SK-N-SH (cell line): Measurements from ENCODE around the gene HOTAIR. TPM values are rescaled to one million over a fixed set of nuclear protein-coding genes. Genes with fewer than 3 reads are reported as not detected.

ENCODE experiments used
- CTCF ChIA-PET: fragments of 300-600, 350-600 bp; formaldehyde crosslinking; extraction: SDS; loops from one replicate; lab custom pipeline; 2021; lab: Yijun Ruan, JAX
- POLR2A ChIA-PET: fragments of 350-600 bp; sonication (Branson Sonifier 250); formaldehyde crosslinking; extraction: SDS; loops from one replicate; lab custom pipeline; 2020; ENCODE audit warnings: antibody characterized with exemption, inconsistent platforms; lab: Yijun Ruan, JAX
- DNase-seq: peaks from one replicate; pipeline ENCODE4 v3.0.0; 2012
- H2AFZ ChIP-seq: fragments of 200-600 bp; sonication (generic); 2 replicates; pipeline ENCODE4 v1.8.1; 2016; ENCODE audit warnings: antibody characterized with exemption, mild to moderate bottlenecking, low read depth
- H3F3A ChIP-seq: fragments of 200-600 bp; sonication (generic); replicated peaks from 2 replicates; pipeline ENCODE3; 2016; ENCODE audit warnings: antibody characterized with exemption, mild to moderate bottlenecking; ENCODE audit not compliant: insufficient read depth
- H3K27ac ChIP-seq, 2 experiments: fragments of 200-500 bp in 1 of 2; fragments of 200-600 bp in 1 of 2; sonication (Bioruptor generic) in 1 of 2; sonication (generic), shearing (Covaris generic) in 1 of 2; 2 replicates each; pipeline versions ENCODE4 v1.5.1 to v1.6.1; 2014 to 2016; ENCODE audit warnings: low read depth in 2 of 2, inconsistent platforms in 1 of 2, low read length in 1 of 2, mild to moderate bottlenecking in 1 of 2, mixed read lengths in 1 of 2
- H3K27me3 ChIP-seq: fragments of 200-600 bp; sonication (generic), shearing (Covaris generic); 2 replicates; pipeline ENCODE4 v1.6.1; 2016; ENCODE audit warnings: mixed run types; ENCODE audit not compliant: insufficient read depth
- H3K36me3 ChIP-seq, 2 experiments: fragments of 200-500 bp in 1 of 2; fragments of 200-600 bp in 1 of 2; sonication (Bioruptor generic) in 1 of 2; sonication (generic) in 1 of 2; replicated peaks in 1 of 2; 2 replicates each; pipeline versions ENCODE3 to v1.5.1; 2014 to 2016; ENCODE audit warnings: low read length in 1 of 2, mild to moderate bottlenecking in 1 of 2; ENCODE audit not compliant: insufficient read depth in 2 of 2, control insufficient read depth in 1 of 2
- H3K4me1 ChIP-seq, 2 experiments: fragments of 200-500 bp in 1 of 2; fragments of 200-600 bp in 1 of 2; sonication (Bioruptor generic) in 1 of 2; sonication (generic), shearing (Covaris generic) in 1 of 2; 2 replicates each; pipeline versions ENCODE4 v1.5.1 to v1.6.1; 2014 to 2016; ENCODE audit warnings: low read depth in 1 of 2, low read length in 1 of 2, mixed run types in 1 of 2; ENCODE audit not compliant: insufficient read depth in 2 of 2, control insufficient read depth in 1 of 2
- H3K4me2 ChIP-seq: fragments of 200-600 bp; sonication (generic), shearing (Covaris generic); 2 replicates; pipeline ENCODE4 v1.6.1; 2017; ENCODE audit warnings: mixed run types
- H3K4me3 ChIP-seq, 2 experiments: fragments of 200-500 bp in 1 of 2; fragments of 200-600 bp in 1 of 2; sonication (Bioruptor generic) in 1 of 2; sonication (generic), shearing (Covaris generic) in 1 of 2; 2 replicates each; pipeline versions ENCODE4 v1.5.1 to v1.8.1; 2014 to 2016; ENCODE audit warnings: low read depth in 2 of 2, inconsistent platforms in 1 of 2, low read length in 1 of 2, mild to moderate bottlenecking in 1 of 2, mixed read lengths in 1 of 2, moderate library complexity in 1 of 2
- H3K79me2 ChIP-seq: fragments of 200-600 bp; sonication (generic); 2 replicates; pipeline ENCODE4 v1.8.1; 2017; ENCODE audit warnings: mild to moderate bottlenecking; ENCODE audit not compliant: insufficient read depth
- H3K9ac ChIP-seq: fragments of 200-600 bp; sonication (generic); 2 replicates; pipeline ENCODE4 v1.6.1; 2017; ENCODE audit warnings: mixed run types
- H3K9me2 ChIP-seq: fragments of 200-600 bp; sonication (generic); 2 replicates; pipeline ENCODE4 v1.6.1; 2017; ENCODE audit warnings: mixed run types
- H3K9me3 ChIP-seq: fragments of 200-600 bp; sonication (generic); 2 replicates; pipeline ENCODE4 v1.6.1; 2017; ENCODE audit warnings: mixed run types, mild to moderate bottlenecking, moderate library complexity
- H4K20me1 ChIP-seq: fragments of 200-600 bp; sonication (generic); 2 replicates; pipeline ENCODE4 v1.6.1; 2017; ENCODE audit warnings: mild to moderate bottlenecking, mixed run types; ENCODE audit not compliant: insufficient read depth
- POLR2AphosphoS5 ChIP-seq: IDR thresholded peaks from 2 replicates; pipeline ENCODE4 v1.6.1; 2012; ENCODE audit warnings: low read depth, low read length
- RXRA ChIP-seq: IDR thresholded peaks from 2 replicates; pipeline ENCODE4 v1.4.0; 2012; ENCODE audit warnings: low read depth, mild to moderate bottlenecking, borderline replicate concordance
- SIN3A ChIP-seq: IDR thresholded peaks from 2 replicates; pipeline ENCODE4 v1.6.1; 2012; ENCODE audit warnings: low read depth, mild to moderate bottlenecking, low read length, moderate library complexity, borderline replicate concordance
- TEAD4 ChIP-seq: IDR thresholded peaks from 2 replicates; pipeline ENCODE4 v1.4.0; 2012; ENCODE audit warnings: mild to moderate bottlenecking, borderline replicate concordance; ENCODE audit not compliant: insufficient read depth
- ZBTB33 ChIP-seq: IDR thresholded peaks from 2 replicates; pipeline ENCODE4 v1.4.0; 2012; ENCODE audit warnings: low read depth, borderline replicate concordance
- WGBS: methylation state at CpG from one replicate; pipeline ENCODE4 v1.1.6; 2017; ENCODE audit warnings: low lambda C conversion rate; 5-methylcytosine and 5-hydroxymethylcytosine counted together
- polyA plus RNA-seq, 3 experiments: library from polyadenylated mRNA; depleted of rRNA; stranded (reverse); fragments of >200 nt; gene quantifications; 2 replicates each; pipeline ENCODE4 v1.2.3, GENCODE V29; 2012
- TF ChIP-seq, protein P1 (sequence below): IDR thresholded peaks from 2 replicates; pipeline ENCODE4 v1.6.1; 2012; ENCODE audit warnings: mild to moderate bottlenecking, low read depth, low read length, moderate library complexity
- TF ChIP-seq, protein P2 (sequence below): IDR thresholded peaks from 2 replicates; pipeline ENCODE4 v1.4.0; 2012; ENCODE audit warnings: low read depth
- TF ChIP-seq, protein P3 (sequence below): fragments of 150-350 bp; IDR thresholded peaks from 2 replicates; pipeline ENCODE4 v1.6.1; 2016; ENCODE audit warnings: mild to moderate bottlenecking, low read depth, low read length

Gene HOTAIR
- polyA plus RNA-seq, 1 of the 3 experiments (the other 2 are of a cell fraction) = not detected

DNA sequence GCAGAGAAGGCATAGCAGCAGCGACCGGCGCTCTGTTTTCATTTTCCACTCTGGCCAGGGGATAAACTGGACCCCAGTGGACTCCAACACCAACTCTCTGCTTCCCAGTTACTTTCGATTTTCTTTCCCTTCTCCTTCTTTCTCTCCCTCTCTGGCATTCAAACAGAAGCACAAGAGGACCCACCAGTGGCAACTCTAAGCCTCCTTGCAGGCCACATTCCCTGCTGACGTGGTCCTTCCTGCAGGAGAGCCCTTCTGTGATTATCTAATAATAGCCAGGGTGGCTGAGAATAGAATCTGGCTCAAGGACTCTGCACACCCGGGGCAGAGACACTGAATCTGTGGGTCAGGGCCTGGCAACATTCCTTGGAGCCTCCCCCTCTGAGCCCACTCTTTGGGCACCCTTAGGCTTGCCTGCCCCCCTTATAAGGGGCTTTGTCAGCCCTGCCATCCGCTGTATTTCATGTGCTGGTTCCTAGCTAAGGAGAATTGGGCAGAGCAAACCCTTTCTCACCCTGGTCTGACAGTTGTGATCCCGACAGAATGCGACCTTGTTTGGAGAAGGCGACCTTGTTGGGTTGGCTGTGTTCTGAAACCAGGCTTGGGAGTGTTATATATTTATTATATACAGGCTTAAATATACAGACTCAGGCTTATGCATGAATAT, 45.3 kb upstream of the HOTAIR start:
- Histone ChIP-seq H4K20me1 (no peaks in the 10 kb centered on the region), H3K36me3 (no peaks in the 10 kb centered on the region), H2AFZ (0 out of 2 replicates have a peak overlapping the region, but pooled peaks have one; percentile 46), H3K9me2 (no peaks in the 10 kb centered on the region), H3F3A (peaks cover 9% of the 10 kb centered on the region), H3K9me3 (no peaks in the 10 kb centered on the region), H3K4me2 (peak overlapping the region; percentile 3; the same call in 1 of the 2 replicates)
- DNase-seq = no peak
- CTCF ChIA-PET = interaction anchor here (1.3 to 23.2 kb wide), 2 partner anchors 176 to 188 kb away, joined by 5 to 548 read pairs; partner anchors contain the start of gene SMUG1
- TF ChIP-seq POLR2AphosphoS5 = no peak
- TF ChIP-seq, protein P1, sequence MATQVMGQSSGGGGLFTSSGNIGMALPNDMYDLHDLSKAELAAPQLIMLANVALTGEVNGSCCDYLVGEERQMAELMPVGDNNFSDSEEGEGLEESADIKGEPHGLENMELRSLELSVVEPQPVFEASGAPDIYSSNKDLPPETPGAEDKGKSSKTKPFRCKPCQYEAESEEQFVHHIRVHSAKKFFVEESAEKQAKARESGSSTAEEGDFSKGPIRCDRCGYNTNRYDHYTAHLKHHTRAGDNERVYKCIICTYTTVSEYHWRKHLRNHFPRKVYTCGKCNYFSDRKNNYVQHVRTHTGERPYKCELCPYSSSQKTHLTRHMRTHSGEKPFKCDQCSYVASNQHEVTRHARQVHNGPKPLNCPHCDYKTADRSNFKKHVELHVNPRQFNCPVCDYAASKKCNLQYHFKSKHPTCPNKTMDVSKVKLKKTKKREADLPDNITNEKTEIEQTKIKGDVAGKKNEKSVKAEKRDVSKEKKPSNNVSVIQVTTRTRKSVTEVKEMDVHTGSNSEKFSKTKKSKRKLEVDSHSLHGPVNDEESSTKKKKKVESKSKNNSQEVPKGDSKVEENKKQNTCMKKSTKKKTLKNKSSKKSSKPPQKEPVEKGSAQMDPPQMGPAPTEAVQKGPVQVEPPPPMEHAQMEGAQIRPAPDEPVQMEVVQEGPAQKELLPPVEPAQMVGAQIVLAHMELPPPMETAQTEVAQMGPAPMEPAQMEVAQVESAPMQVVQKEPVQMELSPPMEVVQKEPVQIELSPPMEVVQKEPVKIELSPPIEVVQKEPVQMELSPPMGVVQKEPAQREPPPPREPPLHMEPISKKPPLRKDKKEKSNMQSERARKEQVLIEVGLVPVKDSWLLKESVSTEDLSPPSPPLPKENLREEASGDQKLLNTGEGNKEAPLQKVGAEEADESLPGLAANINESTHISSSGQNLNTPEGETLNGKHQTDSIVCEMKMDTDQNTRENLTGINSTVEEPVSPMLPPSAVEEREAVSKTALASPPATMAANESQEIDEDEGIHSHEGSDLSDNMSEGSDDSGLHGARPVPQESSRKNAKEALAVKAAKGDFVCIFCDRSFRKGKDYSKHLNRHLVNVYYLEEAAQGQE = no peak
- TF ChIP-seq, protein P2, sequence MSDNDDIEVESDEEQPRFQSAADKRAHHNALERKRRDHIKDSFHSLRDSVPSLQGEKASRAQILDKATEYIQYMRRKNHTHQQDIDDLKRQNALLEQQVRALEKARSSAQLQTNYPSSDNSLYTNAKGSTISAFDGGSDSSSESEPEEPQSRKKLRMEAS = no peak
- TF ChIP-seq, protein P3, sequence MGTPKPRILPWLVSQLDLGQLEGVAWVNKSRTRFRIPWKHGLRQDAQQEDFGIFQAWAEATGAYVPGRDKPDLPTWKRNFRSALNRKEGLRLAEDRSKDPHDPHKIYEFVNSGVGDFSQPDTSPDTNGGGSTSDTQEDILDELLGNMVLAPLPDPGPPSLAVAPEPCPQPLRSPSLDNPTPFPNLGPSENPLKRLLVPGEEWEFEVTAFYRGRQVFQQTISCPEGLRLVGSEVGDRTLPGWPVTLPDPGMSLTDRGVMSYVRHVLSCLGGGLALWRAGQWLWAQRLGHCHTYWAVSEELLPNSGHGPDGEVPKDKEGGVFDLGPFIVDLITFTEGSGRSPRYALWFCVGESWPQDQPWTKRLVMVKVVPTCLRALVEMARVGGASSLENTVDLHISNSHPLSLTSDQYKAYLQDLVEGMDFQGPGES = no peak
- TF ChIP-seq, all 33 proteins: peak for 0
- POLR2A ChIA-PET = no interaction called here
- H3K9ac ChIP-seq = no peak overlapping the region
- H3K79me2 ChIP-seq = peaks cover 10% of the 10 kb centered on the region; the same call in 1 of the 2 replicates
- H3K4me1 ChIP-seq = peaks cover 7 to 45% of the 10 kb centered on the region in 2 experiments; a peak in 2 of 4 replicates
- no peaks in the 10 kb centered on the region for H3K27me3 ChIP-seq
- 80% methylated on average over 10 of the region's 10 CpGs for WGBS
- H3K4me3 ChIP-seq = no peak overlapping the region
- H3K27ac ChIP-seq = peak overlapping the region; percentile 29 to 99

DNA sequence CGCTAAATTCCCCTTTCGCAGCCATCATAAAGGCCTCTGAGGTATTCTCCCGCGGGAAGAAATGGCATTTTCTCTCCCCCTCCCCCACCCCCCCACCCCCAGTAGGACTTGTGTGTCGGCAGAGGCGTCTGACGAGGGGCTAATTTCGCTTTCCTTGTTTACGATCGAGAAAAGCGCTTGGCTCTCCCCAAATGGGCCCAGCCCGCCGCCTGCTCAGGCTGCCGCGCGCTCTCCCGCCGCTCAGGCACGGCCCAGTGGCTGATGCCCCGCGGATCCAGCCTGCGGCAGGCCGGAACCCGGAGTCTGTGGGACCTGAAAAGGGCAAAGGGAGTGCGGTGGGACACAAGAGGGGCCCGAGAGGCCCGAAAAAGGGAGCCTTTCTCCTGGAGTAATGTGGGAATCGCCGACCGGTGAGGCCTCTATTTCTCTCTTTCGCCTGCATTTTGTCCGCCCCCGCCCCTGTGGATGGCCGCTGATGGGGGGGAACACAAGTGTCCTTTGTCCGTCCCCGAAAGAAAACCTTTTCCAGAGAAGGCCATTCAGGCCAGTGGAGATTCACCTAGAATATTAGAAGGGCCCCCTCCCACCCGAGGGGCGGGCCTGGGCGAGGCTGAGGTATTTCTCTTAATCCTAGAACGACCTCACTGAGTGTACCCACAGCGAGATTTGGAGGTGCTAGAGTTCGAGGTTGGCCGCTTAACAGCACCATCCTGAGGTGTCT, 44.5 kb upstream of the HOTAIR start:
- no peak overlapping the region for H3K4me3 ChIP-seq
- POLR2A ChIA-PET = no interaction called here
- no peaks in the 10 kb centered on the region for H3K9me3 ChIP-seq
- 96% methylated on average over 43 of the region's 43 CpGs for WGBS
- peaks cover 9% of the 10 kb centered on the region for H3F3A ChIP-seq
- H3K9me2 ChIP-seq = no peaks in the 10 kb centered on the region
- H3K27me3 ChIP-seq = no peaks in the 10 kb centered on the region
- H3K27ac ChIP-seq = peak overlapping the region in 1 of 2 experiments; percentile 99; a peak in 3 of 4 replicates
- H2AFZ ChIP-seq = no peak overlapping the region
- no peaks in the 10 kb centered on the region for H3K36me3 ChIP-seq
- peaks cover 7 to 38% of the 10 kb centered on the region in 2 experiments; a peak in 2 of 4 replicates for H3K4me1 ChIP-seq
- H3K79me2 ChIP-seq = peaks cover 10% of the 10 kb centered on the region; the same call in 1 of the 2 replicates
- 0 out of 2 replicates have a peak overlapping the region, but pooled peaks have one; percentile 3 for H3K4me2 ChIP-seq
- TF ChIP-seq SIN3A = no peak
- TF ChIP-seq ZBTB33 = no peak
- TF ChIP-seq RXRA = no peak
- TF ChIP-seq, protein P3 = no peak
- no peak for TF ChIP-seq TEAD4
- no peak overlapping the region for H3K9ac ChIP-seq
- no peaks in the 10 kb centered on the region for H4K20me1 ChIP-seq
- CTCF ChIA-PET = interaction anchor here (23.2 kb wide), 1 partner anchor 177 kb away, joined by 548 read pairs; the partner anchor contains the start of gene SMUG1
- DNase-seq = no peak
